ENCODE results near the gene RGS6.

The RGS6 gene

DNA sequence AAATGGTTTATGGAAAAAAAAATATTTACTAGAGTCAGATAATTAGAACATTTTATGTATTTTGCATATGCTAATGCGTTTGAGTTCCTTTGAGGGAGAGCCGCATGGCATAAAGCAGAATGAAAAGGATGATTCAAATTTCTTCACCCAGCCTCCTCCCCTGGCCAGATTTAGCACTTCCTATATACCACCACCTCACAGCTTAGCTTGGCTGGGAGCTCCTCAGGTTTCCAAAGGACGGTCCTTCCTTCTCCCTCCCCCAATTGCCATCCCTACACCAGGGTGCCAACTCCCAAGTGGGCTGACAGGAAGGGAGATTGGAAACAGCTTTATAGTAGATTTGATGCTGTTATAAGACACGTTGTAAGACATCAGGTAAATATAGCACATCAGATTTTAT is 157.4 kb downstream of the RGS6 start:
- no peak for DNase-seq

DNA sequence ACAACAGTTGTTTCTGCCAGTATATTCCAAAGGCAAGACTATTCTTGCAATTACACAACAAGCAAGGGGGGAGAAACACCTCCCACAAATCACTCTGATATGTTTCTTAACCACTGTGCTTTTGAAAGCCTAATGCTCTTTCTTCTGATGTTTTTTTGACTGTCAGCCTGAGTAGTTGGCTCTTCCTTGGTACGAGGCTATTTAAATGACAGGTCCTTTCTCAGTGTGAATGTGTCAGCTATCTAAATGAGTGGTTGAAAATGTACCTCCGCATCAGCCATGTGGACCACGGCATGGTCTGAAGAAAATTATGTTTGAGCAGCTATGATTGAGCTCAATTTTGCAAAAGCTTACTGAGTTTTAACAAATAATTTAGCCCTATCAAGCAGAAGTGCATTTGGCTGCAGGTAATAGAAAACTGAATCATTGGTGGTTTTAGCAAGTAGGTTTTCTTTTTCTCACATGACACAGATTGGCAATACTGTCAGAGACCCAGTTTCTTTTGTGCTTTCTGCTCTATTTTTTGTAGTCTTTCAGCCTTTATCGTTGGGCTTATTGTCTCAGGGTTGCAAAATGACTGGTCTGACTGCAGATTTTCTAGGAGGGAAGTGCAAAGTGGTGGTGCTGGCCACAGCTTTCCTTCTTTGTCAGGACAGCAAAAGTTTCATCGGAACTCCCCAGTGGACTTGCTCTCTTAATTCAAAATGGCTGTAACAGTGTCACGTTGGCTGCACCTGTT is 162.8 kb downstream of the RGS6 start:
- no peak for DNase-seq

DNA sequence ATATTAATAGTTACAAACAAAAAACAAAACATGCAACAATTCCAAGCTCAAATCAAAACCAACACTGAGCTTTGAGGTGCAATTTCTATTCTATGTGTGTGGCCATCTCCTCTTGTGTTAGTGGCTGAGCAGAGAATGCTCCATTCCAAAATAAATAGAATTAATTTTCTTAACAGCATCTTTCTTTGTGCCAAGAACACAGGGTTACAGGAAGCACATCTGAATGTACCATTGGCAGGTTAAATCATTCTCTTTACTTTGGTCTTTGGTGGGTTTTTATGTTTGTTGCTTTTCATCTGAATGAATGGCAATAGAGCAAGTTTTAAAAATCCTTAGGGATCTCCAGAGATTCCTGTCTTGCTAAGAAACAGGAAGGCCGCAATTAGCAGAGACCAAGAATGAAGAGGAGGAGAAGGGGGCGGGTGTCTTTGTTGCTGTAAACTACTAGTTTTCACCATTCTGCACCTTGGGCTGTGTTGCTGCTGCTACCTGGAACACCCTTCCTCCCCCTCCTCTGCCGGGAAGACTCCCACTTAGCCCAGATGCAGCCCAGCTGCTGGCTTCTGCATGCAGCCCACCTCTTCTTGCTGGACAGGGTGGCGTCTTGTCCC is 165.0 kb downstream of the RGS6 start:
- DNase-seq = no peak

GRCh38 chr14:72098210-72098609 is 166.0 kb downstream of the RGS6 start:
- no peak for DNase-seq

DNA sequence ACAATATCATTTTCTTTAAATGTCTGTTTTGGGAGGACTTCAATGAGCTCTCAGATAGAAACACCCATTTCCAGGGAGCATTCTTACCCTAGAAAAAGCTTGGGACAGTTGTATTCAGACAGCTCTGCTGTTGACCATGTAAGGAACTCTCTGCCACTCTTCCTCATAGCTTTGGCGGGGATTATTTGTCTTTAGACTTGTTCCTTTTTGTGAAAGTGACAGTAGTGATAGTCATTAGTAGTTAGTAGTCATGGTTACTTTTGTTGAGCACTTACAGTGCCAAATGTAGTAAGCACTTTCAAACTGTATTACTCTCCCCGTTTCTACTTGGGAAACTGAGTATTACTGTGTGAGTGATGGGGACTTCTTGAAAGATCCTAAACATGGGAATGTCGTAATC is 167.3 kb downstream of the RGS6 start:
- no peak for DNase-seq

- DNase-seq = no peak
These were observed 171.9 kb downstream of the RGS6 start for GRCh38 chr14:72104011-72104613.

- no peak for DNase-seq
These were observed 179.7 kb downstream of the RGS6 start for GRCh38 chr14:72111911-72112310.

DNA sequence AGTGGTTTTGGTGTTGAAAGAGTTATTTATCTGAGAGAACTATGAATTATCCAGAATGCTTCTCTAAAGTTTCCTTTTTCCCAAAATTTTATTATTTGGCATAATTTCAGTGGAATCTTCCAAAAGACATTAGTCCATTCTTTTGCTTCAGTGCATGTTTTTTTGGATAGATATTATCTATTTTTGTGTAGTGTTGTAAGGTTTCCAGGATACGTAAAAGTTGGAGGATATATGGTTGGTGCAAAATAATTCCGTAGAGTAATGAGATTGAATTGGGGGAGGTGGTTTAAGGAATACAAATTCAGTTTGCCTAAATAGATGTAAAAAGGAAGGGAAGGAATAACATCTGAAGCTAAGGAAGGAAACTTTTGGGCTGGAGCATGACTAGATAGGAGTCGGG is 186.6 kb downstream of the RGS6 start:
- DNase-seq = no peak

GRCh38 chr14:72120315-72120714 is 188.1 kb downstream of the RGS6 start:
- DNase-seq = no peak

DNA sequence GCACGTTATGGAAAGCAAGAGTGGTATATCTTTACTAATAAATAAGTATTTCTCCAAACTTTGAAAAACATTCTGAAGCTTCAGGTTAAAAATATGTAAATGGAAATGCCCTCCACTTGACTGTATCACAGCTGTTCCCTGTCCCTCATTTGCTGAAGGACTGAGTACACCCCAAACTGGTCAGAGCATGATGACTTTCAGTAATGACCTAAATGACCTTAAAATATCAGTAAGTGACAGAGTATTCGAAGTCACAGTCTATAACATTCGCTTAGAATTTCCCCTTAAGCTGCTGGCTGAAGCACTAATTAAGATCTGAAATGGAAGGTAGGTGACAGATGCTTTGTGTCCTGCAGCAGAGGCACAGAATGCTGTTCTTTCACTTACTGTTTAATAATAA is 191.5 kb downstream of the RGS6 start:
- DNase-seq = no peak

DNA sequence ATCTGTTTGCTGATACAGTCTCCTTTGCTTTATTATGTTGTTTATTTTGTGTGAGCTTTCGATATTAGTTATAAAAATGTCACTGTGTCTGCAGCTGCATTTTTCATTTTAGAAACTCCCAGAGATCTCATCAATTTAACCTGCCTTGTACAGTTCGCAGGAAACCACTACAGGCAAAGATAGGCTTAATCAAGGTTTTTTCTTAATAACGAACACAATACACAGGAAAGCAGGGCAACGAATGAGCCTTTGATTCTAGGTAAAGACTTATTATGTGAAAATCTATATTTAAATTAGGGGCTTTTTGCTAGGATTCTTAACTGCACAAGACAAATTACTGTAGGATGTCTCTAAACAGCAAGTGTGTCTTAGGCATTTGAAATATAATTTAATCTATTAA is 191.9 kb downstream of the RGS6 start:
- no peak for DNase-seq

GRCh38 chr14:72126091-72126490 is 193.9 kb downstream of the RGS6 start:
- DNase-seq = no peak

DNA sequence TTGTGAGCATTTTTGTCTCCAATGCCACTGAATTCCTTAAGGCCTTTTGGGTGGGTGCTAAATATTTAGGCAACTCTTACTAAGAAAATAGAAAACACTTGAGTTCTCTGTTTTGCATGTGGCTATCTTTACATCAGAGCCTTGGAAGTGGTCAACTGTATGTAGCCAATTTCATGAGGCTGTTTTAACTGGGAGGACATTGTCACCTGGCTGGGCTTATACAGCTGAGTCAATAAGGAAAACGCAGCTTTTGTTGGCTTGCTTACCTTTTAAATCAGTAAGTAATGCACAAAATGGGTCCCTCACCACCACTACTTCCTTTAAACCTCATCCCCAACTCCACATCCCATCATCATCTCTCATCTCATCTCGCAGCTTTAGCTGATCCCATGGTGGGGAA is 194.3 kb downstream of the RGS6 start:
- no peak for DNase-seq

- no peak for DNase-seq
These were observed 196.4 kb downstream of the RGS6 start for GRCh38 chr14:72128629-72129028.

GRCh38 chr14:72129291-72129690 is 197.1 kb downstream of the RGS6 start:
- no peak for DNase-seq

- DNase-seq = no peak
These were observed 208.9 kb downstream of the RGS6 start for GRCh38 chr14:72141084-72141483.

- no peak for DNase-seq
These were observed 210.1 kb downstream of the RGS6 start for GRCh38 chr14:72142328-72142727.

DNA sequence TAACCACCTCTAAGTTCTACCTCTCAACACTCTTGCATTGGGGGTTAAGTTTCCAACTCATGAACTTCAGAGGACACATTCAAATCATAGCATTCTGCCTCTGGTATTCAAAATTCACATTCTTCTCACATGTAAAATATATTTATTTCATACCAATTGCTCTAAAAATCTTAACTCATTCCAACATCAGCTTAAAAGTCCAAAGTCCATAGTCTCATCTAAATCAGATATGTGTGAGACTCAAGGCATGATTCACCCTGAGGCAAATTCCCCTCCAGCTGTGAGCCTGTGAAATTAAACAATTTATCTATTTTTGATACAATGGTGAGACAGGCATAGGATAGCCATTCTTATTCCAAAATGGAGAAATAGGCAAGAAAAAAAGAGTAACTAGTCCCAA is 214.0 kb downstream of the RGS6 start:
- DNase-seq = no peak

- no peak for DNase-seq
These were observed 222.6 kb downstream of the RGS6 start for GRCh38 chr14:72154645-72155378.

GRCh38 chr14:72155379-72155993 is 223.3 kb downstream of the RGS6 start:
- DNase-seq = no peak

DNA sequence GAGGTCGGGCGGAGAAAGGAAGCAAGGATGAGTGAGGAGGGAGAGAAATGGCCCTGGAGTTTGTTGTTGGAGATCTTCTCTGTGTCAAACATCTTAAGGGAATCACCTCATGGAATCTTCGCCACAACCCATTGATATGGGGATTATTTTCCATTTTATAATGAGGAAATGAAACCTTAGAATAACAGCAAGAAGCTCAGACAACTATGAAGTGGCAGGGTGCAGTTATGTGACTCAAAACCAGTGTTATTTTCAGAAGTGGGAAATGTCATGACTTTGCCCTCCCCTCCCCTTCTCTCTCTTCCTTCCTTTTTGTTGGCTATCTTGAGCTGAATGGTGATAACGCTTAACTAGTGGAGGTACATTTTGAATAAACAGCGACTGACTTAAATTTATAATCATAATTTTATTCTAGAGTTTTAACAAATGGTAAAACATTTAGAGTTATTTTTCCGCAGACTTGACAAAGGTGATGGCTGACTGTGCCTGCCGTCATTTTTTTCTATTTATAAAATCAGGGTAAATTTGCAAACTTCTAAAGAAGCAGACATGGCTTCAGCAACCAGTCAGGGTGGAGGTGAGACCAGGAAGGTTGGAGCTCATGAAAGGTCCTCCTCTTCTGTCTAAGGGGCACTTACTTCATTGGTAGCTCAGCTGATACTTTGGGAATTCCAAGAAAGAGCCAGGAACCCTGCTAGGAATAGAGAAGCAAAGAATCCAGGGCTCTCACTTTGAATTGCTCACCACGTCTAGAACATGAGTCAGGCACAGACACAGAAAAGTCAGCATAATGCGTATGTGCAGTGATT is 232.4 kb downstream of the RGS6 start:
- no peak for DNase-seq

GRCh38 chr14:72165229-72165698 is 233.0 kb downstream of the RGS6 start:
- no peak for DNase-seq

All from left hindlimb (tissue), 1 donor.